NOMO-1 treated with DMSO at 0.1 percent for 48 hours (cell line): ENCODE data around the gene JDP2.
"Not testable (repeated sequence)": the region's sequence is repeated elsewhere in the genome, so short reads cannot be mapped to it uniquely, and the experiment has no call there.

Experiments
- DNase-seq: peaks from one replicate; lab custom pipeline; 2025; ENCODE audit not compliant: unreplicated experiment; lab: John Stamatoyannopoulos, UW

The JDP2 gene

DNA sequence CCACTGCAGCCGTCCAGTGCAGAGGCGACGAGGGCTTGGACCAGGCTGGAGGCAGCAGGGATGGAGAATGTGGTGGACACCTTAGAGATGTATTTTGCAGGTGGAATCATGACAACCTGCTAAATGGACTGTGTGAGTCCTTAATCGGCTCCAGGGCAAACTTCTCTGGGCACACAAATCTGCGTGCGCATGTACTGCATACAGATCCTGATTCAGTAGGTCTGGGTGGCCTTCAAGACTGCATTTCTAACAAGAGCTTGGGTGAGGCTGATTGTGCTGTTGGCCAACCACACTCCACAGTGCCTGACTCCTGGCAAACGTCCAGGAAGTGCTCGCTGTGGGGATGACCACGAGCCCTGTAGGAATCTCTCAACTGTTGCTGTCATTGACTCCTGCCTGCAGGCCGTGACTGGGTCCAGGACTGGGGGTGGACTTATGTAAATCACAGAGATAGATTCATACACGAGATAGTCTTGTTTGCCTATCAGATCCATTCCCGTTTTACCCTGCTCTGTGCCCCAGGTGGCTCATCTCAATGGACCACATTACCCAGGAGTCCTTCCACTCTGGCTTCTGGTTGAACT lies 27.2 kb downstream of the JDP2 start:
- no peak for DNase-seq

- DNase-seq: no peak
Measured at GRCh38 chr14:75456069-75456996, 28.5 kb downstream of the JDP2 start.

GRCh38 chr14:75456997-75457335 lies 29.1 kb downstream of the JDP2 start:
- DNase-seq: no peak

- no peak for DNase-seq
Measured at GRCh38 chr14:75457648-75458165, 29.9 kb downstream of the JDP2 start.

GRCh38 chr14:75458305-75458704 lies 30.5 kb downstream of the JDP2 start:
- no peak for DNase-seq

DNA sequence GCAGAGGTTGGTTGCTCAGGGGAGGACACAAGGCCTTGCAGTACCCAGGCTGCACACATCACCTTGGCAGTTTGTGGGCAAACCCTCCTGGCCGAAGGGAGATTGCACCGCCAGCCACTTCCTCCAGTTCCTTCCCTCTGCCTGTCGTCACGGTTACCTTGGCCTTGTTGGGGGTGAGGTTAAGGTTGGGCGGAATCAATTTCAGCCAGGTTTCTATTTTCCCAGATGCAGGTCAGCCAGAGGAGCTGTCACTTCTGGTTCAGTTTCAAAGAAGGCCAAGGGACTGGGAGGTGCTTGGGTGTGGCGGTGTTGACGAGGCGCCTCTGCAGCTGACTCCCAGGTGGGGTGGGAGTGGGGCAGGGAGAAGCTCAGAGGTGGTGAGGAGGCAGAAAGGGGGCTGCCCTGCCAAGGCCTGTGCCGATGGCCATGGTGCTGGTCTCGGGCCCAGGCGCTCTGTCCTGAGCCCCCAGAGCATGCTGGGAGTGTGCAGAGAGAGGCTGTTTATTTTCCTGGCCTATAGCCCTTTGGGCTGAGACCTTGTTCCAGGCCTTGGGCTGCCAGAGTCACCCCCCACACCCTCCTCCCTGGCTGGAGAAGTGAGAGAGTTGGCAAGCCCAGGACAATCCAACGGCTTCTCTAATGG lies 31.4 kb downstream of the JDP2 start:
- peak; percentile 88 for DNase-seq

DNA sequence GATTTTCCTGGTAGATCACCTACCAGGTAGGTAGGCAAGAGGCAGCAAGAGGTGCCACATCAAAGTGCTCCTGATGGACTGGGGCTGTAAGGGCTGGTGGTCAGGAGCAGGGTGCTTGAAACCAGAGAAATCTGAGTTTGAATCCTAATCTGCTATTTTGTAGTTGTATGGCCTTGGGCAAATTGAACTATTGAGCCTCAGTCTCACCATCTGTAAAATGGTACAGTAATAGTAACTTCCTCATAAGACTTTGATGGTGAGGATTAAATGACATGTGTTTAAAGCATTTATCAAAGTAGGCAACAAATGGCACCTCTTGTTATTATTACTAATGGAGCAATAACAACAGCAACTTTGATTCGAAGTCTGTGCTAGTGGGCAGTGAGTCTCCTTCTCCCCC lies 32.0 kb downstream of the JDP2 start:
- DNase-seq: no peak

DNA sequence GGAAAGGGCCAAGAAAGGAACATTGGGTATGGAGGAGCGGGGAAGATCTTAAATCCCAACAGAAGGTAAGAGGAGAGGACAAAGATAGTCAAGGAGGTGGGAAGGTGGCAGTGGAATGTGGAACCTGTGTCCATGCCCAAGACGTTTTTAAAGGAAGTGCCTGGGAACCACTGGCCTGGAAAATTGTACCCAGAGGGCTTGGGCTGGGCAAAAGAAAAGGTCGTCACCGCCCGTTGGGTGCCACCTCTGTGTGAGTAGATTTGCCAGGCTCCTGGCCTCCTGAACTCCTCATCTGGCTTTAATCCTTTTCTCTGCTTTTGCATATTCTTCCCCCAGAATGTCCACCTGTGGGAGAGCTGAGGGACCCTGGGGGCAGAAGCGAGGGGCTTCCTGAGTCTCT lies 32.6 kb downstream of the JDP2 start:
- DNase-seq: no peak

GRCh38 chr14:75461303-75461702 lies 33.5 kb downstream of the JDP2 start:
- DNase-seq: no peak

GRCh38 chr14:75461755-75462349 lies 34.0 kb downstream of the JDP2 start:
- no peak for DNase-seq

DNA sequence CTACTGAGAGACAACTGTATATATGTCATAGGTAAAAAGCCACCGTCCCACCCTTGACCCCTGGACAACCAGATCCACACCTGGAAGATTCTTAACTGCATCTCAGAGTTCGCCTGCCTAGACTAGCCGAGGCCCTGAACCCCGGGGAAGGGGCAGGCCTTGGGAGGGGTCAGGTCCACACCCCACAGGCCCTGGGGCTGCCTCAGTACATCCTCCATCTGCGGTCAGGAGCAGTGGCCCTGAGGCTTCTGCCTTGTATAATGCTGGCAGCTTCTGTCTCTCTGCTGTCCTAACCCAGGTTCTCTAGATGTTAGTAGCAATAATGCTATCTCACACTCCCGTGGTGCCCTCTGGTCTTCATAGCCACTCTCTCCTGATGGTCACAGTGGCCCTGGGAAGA lies 36.8 kb downstream of the JDP2 start:
- no peak for DNase-seq

GRCh38 chr14:75467763-75468162 lies 39.9 kb downstream of the JDP2 start:
- DNase-seq: no peak

GRCh38 chr14:75469164-75469563 lies 41.3 kb downstream of the JDP2 start:
- no peak for DNase-seq

- DNase-seq: no peak
Measured at GRCh38 chr14:75469606-75470237, 41.9 kb downstream of the JDP2 start.

- no peak for DNase-seq
Measured at GRCh38 chr14:75470238-75470797, 42.5 kb downstream of the JDP2 start.

- DNase-seq: no peak
Measured at GRCh38 chr14:75471059-75471458, 43.2 kb downstream of the JDP2 start.

- DNase-seq: not testable (repeated sequence)
Measured at GRCh38 chr14:75474127-75474526, 46.3 kb downstream of the JDP2 start.

DNA sequence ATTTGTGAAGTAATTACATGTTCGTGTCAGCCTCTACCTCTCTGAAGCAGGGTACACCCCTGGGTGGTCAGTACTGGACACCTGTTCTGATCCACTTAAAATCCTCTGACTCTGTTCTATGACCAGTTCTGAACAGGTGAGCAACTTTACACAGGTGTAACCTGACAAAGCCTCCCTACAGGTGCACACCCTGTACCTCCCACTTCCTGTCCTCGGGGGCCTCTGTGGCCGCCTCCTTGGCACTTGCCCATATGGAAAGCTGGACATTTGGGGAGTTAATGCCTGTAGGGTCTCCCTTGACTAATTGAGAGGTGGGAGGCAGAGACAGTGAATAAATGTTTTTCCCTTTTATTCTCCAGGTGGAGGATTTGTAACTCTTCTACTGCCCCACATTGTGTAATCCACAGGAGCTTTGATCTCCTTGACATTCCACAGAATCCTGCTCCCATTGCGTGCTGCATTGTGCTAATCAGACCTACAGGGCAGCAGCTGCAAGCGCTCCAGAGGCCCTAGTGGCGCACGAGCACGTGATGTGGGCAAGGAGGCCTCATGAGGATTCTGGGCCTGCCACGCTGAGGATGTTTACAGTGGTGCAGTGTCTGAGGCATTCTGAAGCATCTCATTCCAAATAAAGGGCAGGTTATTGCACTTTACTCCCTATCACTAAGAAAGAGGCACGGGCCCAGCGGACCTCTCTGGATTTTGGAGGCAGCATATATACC lies 48.6 kb downstream of the JDP2 start:
- DNase-seq: no peak

GRCh38 chr14:75477881-75478280 lies 50.1 kb downstream of the JDP2 start:
- no peak for DNase-seq
